Measurements from ENCODE around the gene ADIPOR2.

The ADIPOR2 gene

DNA sequence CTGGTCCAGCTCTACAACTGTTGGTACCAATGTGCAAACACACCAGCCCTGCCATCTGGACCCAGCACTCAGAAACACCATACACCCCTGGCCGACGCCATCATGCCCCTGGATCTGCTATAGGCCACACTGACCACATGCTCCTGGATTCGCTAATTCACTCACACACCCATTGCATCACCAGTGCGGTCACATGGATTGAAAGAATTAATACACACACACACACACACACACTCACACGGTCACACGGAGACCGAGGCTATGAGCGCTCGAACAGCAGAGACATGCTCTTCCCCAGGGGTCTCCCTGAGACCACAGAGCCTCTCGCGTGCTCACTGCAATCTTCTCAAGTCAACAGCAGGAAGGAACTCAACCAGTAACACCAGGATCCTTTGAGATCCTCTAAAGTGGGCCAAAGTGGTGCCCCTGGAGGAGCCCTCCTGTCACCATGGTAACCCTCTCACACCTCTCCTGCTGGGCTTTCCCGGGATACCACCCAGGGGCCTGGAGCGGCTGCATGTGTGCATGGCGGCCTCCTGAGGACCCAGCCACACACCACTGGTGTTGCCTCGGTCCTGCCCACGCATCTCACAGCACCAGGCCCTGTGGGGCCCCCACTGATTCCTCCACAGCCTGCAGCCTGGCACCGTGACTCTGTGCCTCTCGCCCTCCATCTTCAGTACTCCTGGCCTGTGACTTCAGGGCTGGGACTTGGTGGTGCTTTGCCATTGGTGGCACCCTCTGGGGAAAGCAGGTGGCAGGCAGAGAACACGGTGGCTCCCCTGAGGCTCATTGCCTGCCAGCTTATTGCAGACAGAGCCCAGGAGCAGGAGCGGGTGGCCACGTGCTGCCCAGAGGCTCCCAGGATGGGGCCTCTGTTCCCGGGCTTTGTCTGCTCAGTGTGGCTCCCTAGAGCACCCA, 144.6 kb downstream of the ADIPOR2 start:
- H3K36me3 ChIP-seq (ENCODE audit: control insufficient read depth, insufficient read depth, low read length), result no peaks in the 10 kb centered on the region
- H2AFZ ChIP-seq, result no peak overlapping the region
- TF ChIP-seq, protein P1, sequence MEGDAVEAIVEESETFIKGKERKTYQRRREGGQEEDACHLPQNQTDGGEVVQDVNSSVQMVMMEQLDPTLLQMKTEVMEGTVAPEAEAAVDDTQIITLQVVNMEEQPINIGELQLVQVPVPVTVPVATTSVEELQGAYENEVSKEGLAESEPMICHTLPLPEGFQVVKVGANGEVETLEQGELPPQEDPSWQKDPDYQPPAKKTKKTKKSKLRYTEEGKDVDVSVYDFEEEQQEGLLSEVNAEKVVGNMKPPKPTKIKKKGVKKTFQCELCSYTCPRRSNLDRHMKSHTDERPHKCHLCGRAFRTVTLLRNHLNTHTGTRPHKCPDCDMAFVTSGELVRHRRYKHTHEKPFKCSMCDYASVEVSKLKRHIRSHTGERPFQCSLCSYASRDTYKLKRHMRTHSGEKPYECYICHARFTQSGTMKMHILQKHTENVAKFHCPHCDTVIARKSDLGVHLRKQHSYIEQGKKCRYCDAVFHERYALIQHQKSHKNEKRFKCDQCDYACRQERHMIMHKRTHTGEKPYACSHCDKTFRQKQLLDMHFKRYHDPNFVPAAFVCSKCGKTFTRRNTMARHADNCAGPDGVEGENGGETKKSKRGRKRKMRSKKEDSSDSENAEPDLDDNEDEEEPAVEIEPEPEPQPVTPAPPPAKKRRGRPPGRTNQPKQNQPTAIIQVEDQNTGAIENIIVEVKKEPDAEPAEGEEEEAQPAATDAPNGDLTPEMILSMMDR (IDR thresholded peaks at IDR 0.05), result no peak
- H3K4me2 ChIP-seq (ENCODE audit: low read length), result no peak overlapping the region
- H3K4me1 ChIP-seq, result peaks cover 33% of the 10 kb centered on the region
- H3K9ac ChIP-seq, result no peak overlapping the region
- no peaks in the 10 kb centered on the region for H3K9me3 ChIP-seq (ENCODE audit: control insufficient read depth, low read length)
- H3K27me3 ChIP-seq (ENCODE audit: control insufficient read depth, insufficient read depth, low read length), result no peaks in the 10 kb centered on the region
- peak overlapping the region; percentile 78 for H3K27ac ChIP-seq
- H3K79me2 ChIP-seq, result peaks cover 4% of the 10 kb centered on the region
- no peak overlapping the region for H3K4me3 ChIP-seq (ENCODE audit: low read depth, low read length)

DNA sequence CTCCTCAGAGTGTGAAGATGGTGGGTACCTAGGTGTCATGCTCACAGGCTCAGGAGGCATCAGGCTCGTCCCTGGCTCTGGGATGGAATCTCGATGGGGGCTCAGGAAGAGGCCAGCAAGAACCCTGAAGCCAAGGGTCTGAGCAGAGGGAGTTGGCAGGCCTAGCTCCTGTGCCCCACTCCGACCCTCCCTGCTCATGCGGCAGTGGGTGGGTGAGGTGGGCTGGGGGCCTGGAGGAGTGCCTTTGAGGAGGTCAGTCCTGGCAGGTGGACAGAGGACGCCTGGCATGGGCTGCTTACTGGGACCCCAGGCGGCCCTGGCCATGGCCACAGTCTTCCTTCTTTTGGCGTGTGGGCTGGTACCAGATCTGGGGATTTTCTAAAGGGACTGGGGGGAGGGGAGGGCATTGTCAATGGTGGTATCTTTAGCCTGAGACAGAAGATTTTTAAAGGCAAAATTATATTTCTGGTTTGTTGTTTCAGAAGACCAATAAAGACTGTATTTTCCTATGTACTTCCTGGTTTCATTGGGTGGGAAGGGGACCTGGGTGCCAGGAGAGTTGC, 145.5 kb downstream of the ADIPOR2 start:
- Histone ChIP-seq H3K27ac (peak overlapping the region; percentile 78), H3K27me3 (ENCODE audit: control insufficient read depth, insufficient read depth, low read length) (no peaks in the 10 kb centered on the region), H3K4me1 (peaks cover 26% of the 10 kb centered on the region), H3K4me3 (ENCODE audit: low read depth, low read length) (no peak overlapping the region), H2AFZ (peak overlapping the region; percentile 72), H3K9me3 (ENCODE audit: control insufficient read depth, low read length) (no peaks in the 10 kb centered on the region), H3K79me2 (peaks cover 4% of the 10 kb centered on the region), H3K36me3 (ENCODE audit: control insufficient read depth, insufficient read depth, low read length) (no peaks in the 10 kb centered on the region), H3K9ac (no peak overlapping the region), H3K4me2 (ENCODE audit: low read length) (no peak overlapping the region)
- TF ChIP-seq, protein P1 (IDR thresholded peaks at IDR 0.05), result no peak

DNA sequence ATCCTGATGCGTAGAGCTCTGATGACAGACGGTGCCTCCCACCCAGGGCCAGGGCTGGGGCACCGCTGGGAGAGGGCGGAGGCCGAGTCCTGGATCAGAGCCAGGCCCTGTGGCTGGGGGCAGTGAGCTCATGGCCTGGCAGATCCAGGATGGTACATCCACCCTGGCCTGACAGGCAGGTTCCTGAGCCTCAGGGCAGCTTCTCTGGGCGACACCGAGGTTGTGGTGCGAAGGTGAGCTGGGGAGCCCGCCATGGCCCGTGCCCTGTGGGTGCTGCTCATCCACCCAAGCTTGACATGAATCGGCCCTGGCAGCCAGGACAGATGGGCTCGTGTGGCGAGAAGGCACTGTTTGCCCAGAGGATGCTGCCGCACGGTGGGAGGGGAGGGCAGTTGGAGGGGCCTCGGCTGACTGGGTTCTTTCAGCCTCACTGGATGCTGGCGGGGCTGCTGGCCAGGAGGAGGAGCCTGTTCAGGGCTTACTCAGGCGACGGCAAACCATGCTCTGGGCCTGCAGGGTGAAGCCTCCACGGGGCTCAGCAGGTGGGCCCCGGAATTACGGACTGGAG, 146.1 kb downstream of the ADIPOR2 start:
- peak overlapping the region; percentile 78 for H3K27ac ChIP-seq
- H3K36me3 ChIP-seq (ENCODE audit: control insufficient read depth, insufficient read depth, low read length), result no peaks in the 10 kb centered on the region
- H3K9ac ChIP-seq, result no peak overlapping the region
- H3K4me3 ChIP-seq (ENCODE audit: low read depth, low read length), result no peak overlapping the region
- H3K4me2 ChIP-seq (ENCODE audit: low read length), result no peak overlapping the region
- TF ChIP-seq, protein P1 (IDR thresholded peaks at IDR 0.05), result no peak
- H3K9me3 ChIP-seq (ENCODE audit: control insufficient read depth, low read length), result no peaks in the 10 kb centered on the region
- H3K4me1 ChIP-seq, result peaks cover 23% of the 10 kb centered on the region
- no peaks in the 10 kb centered on the region for H3K27me3 ChIP-seq (ENCODE audit: control insufficient read depth, insufficient read depth, low read length)
- H2AFZ ChIP-seq, result peak overlapping the region; percentile 72
- peaks cover 3% of the 10 kb centered on the region for H3K79me2 ChIP-seq

DNA sequence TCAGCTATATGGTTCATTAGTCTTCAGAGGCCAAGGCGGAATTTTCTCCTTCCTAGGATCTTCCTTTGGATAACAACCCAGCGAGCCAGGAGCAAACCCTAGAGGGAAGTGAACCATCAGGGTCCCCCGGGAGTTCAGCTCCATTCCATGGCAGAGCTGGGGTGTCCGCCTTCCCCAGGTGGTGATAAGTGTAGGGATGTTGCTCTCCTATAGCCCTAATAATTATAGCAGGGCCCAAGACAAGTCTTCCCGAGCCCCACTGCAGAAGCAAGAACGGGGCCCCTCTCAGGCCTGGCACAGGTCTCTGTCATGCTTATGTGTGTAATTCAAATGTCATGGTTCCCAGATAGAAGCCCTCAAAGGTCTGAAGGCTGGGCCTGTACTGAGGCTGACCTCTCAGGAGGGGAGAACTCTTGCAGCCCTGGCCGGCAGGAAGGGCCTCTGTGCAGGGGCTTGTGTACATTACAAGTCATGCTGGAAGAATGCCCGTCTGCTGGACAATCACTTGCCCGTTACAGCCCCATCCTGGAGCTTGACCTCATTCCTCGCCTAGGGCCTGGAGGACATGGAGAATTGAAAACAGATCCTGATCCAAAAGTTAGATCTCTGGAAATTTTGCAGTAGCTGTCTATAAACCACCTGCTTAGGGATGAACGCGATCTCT, 146.8 kb downstream of the ADIPOR2 start:
- TF ChIP-seq, protein P1 (IDR thresholded peaks at IDR 0.05), result no peak
- H3K27ac ChIP-seq, result no peak overlapping the region
- no peak overlapping the region for H2AFZ ChIP-seq
- H3K4me1 ChIP-seq, result peaks cover 19% of the 10 kb centered on the region
- H3K9me3 ChIP-seq (ENCODE audit: control insufficient read depth, low read length), result no peaks in the 10 kb centered on the region
- no peak overlapping the region for H3K4me3 ChIP-seq (ENCODE audit: low read depth, low read length)
- H3K4me2 ChIP-seq (ENCODE audit: low read length), result no peak overlapping the region
- H3K9ac ChIP-seq, result no peak overlapping the region
- H3K36me3 ChIP-seq (ENCODE audit: control insufficient read depth, insufficient read depth, low read length), result no peaks in the 10 kb centered on the region
- no peaks in the 10 kb centered on the region for H3K27me3 ChIP-seq (ENCODE audit: control insufficient read depth, insufficient read depth, low read length)
- H3K79me2 ChIP-seq, result no peaks in the 10 kb centered on the region
